ENCODE results near the gene NEK5.

NEK5 gene

GRCh38 chr13:52130641-52131040 is 1.8 kb upstream of the NEK5 start:
- H3K27ac ChIP-seq = no peak overlapping the region
- no peak for TF ChIP-seq ZFX (IDR thresholded peaks at IDR 0.05)
- no peak for TF ChIP-seq CTCF (conservative IDR thresholded peaks at IDR 0.05)

- TF ChIP-seq ZFX (IDR thresholded peaks at IDR 0.05) = no peak
- TF ChIP-seq CTCF (conservative IDR thresholded peaks at IDR 0.05) = peak; percentile 84
- H3K27ac ChIP-seq = peak overlapping the region; percentile 7; the same call in 1 of the 2 replicates
Observed at GRCh38 chr13:52127783-52128702, 830 bp downstream of the NEK5 start.

- TF ChIP-seq CTCF (conservative IDR thresholded peaks at IDR 0.05) (no peak), ZFX (IDR thresholded peaks at IDR 0.05) (no peak)
Observed at GRCh38 chr13:52127378-52127777, 1.5 kb downstream of the NEK5 start.

GRCh38 chr13:52125547-52125946 is 3.3 kb downstream of the NEK5 start:
- TF ChIP-seq ZFX (IDR thresholded peaks at IDR 0.05) = no peak
- TF ChIP-seq CTCF (conservative IDR thresholded peaks at IDR 0.05) = no peak

More at GRCh38 chr13:52127378-52127777, 1.5 kb downstream of the NEK5 start:
- H3K27ac ChIP-seq = no peak overlapping the region

GRCh38 chr13:52118595-52118994 is 10.3 kb downstream of the NEK5 start:
- TF ChIP-seq CTCF (conservative IDR thresholded peaks at IDR 0.05) (no peak), ZFX (IDR thresholded peaks at IDR 0.05) (no peak)
- no peak overlapping the region for H3K27ac ChIP-seq

More at GRCh38 chr13:52125547-52125946, 3.3 kb downstream of the NEK5 start:
- H3K27ac ChIP-seq = no peak overlapping the region

- TF ChIP-seq CTCF (conservative IDR thresholded peaks at IDR 0.05) (no peak), ZFX (IDR thresholded peaks at IDR 0.05) (no peak)
Observed at GRCh38 chr13:52118095-52118494, 10.8 kb downstream of the NEK5 start.

GRCh38 chr13:52112591-52112990 is 16.3 kb downstream of the NEK5 start:
- TF ChIP-seq CTCF (conservative IDR thresholded peaks at IDR 0.05) = no peak
- no peak for TF ChIP-seq ZFX (IDR thresholded peaks at IDR 0.05)
- no peak overlapping the region for H3K27ac ChIP-seq

More at GRCh38 chr13:52118095-52118494, 10.8 kb downstream of the NEK5 start:
- H3K27ac ChIP-seq = no peak overlapping the region

All from C4-2B (cell line).